Measurements from ENCODE around the gene POLR1D.
A peak's percentile ranks its signal among the peaks of the same experiment; 100 is the strongest.

POLR1D gene

DNA sequence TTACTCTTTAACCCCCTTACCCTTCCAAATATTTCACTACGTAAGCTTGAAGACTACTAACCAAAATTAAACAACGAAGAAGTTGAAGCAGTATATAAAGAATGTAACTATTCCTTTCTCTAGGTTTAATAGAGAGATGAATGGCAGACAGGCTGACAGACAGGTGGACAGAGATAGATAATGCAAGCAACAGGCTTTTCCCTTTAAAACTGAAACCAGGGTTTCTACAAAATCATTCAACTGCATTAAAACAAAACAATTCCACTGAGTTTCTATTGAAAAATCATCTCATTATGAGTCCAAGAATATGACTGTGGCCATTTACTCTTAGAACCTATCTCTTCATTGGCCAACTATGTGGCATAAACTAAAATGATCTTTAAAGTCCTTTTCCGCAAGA, 16.6 kb upstream of the POLR1D start:
- peak overlapping the region; percentile 35; the same call in 1 of the 2 replicates for H3K9ac ChIP-seq
- peak overlapping the region; percentile 99 for H3K4me2 ChIP-seq
- TF ChIP-seq, protein P1, sequence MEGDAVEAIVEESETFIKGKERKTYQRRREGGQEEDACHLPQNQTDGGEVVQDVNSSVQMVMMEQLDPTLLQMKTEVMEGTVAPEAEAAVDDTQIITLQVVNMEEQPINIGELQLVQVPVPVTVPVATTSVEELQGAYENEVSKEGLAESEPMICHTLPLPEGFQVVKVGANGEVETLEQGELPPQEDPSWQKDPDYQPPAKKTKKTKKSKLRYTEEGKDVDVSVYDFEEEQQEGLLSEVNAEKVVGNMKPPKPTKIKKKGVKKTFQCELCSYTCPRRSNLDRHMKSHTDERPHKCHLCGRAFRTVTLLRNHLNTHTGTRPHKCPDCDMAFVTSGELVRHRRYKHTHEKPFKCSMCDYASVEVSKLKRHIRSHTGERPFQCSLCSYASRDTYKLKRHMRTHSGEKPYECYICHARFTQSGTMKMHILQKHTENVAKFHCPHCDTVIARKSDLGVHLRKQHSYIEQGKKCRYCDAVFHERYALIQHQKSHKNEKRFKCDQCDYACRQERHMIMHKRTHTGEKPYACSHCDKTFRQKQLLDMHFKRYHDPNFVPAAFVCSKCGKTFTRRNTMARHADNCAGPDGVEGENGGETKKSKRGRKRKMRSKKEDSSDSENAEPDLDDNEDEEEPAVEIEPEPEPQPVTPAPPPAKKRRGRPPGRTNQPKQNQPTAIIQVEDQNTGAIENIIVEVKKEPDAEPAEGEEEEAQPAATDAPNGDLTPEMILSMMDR (conservative IDR thresholded peaks at IDR 0.05; ENCODE audit: low read depth, low read length), result no peak
- H3K4me3 ChIP-seq (IDR thresholded peaks at IDR 0.05; ENCODE audit: insufficient read depth, low read depth, low read length), result no peak overlapping the region
- peaks cover 82% of the 10 kb centered on the region; the same call in 1 of the 2 replicates for H3K79me2 ChIP-seq (ENCODE audit: insufficient read depth, low read depth)
- no peaks in the 10 kb centered on the region for H4K20me1 ChIP-seq (ENCODE audit: insufficient read depth)
- H3K27ac ChIP-seq, result peak overlapping the region; percentile 90
- peaks cover 89% of the 10 kb centered on the region for H3K4me1 ChIP-seq (ENCODE audit: low read depth, poor library complexity, severe bottlenecking)
- no peaks in the 10 kb centered on the region for H3K27me3 ChIP-seq (ENCODE audit: insufficient read depth, low read depth)
- no peak overlapping the region for H2AFZ ChIP-seq (ENCODE audit: low read depth)
- no peaks in the 10 kb centered on the region for H3K36me3 ChIP-seq (ENCODE audit: insufficient read depth)

DNA sequence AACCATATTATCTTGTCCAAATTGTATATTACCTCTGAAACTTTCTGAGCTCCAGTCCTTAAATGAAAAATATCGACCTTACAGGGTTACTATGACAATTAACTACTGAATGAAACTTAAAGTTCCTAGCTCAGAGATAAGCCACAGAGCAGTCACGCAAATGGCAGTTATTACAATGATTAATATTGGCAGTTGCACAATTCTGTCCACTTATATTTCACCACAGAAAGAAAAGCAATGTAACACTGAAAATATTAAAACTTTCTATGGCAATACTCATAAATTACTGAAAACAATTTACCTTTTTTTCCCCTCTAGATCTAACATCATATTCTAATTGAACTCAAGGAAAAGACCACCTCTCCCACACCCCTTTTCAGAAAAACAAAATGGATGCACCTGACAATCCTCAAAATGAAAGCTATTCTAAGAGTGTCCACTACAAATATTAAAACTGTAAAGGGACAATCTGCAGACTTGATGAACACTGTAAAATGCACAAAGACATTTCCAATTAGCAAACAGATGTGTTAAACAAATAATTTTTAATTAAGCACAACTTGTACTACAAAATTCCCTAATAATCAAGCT, 16.0 kb upstream of the POLR1D start:
- H3K79me2 ChIP-seq (ENCODE audit: insufficient read depth, low read depth), result peaks cover 85% of the 10 kb centered on the region; the same call in 1 of the 2 replicates
- peak overlapping the region; percentile 35; the same call in 1 of the 2 replicates for H3K9ac ChIP-seq
- H3K27ac ChIP-seq, result peak overlapping the region; percentile 90

DNA sequence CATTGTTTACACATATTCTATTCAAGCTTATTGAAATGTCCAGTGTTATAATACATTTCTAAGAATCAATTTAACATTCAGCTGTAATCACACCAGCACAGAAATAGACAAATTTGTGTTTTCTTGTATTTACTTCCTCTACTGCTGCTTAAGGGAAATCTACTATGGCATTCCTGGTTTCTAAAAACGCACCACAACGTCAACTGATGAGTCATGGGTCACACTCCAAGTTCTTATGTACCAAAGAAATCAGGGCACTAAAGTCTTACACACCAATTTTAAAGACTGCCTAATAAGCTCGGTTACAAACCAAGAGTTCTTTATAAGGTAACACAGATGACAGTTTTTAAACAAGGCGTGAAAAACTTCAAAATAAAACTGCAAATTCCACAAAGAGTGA, 14.6 kb upstream of the POLR1D start:
- Histone ChIP-seq H3K4me1 (ENCODE audit: low read depth, poor library complexity, severe bottlenecking) (peaks cover 78% of the 10 kb centered on the region), H3K27me3 (ENCODE audit: insufficient read depth, low read depth) (no peaks in the 10 kb centered on the region), H3K79me2 (ENCODE audit: insufficient read depth, low read depth) (peaks cover 77% of the 10 kb centered on the region; the same call in 1 of the 2 replicates), H3K4me2 (peak overlapping the region; percentile 99), H2AFZ (ENCODE audit: low read depth) (no peak overlapping the region), H3K9ac (peak overlapping the region; percentile 35; the same call in 1 of the 2 replicates), H3K36me3 (ENCODE audit: insufficient read depth) (no peaks in the 10 kb centered on the region), H4K20me1 (ENCODE audit: insufficient read depth) (no peaks in the 10 kb centered on the region), H3K27ac (peak overlapping the region; percentile 90), H3K4me3 (IDR thresholded peaks at IDR 0.05; ENCODE audit: insufficient read depth, low read depth, low read length) (no peak overlapping the region)
- TF ChIP-seq, protein P1 (conservative IDR thresholded peaks at IDR 0.05; ENCODE audit: low read depth, low read length), result no peak

More for the DNA sequence above, 16.0 kb upstream of the POLR1D start:
- Histone ChIP-seq H3K36me3 (ENCODE audit: insufficient read depth) (no peaks in the 10 kb centered on the region), H4K20me1 (ENCODE audit: insufficient read depth) (no peaks in the 10 kb centered on the region), H2AFZ (ENCODE audit: low read depth) (no peak overlapping the region), H3K27me3 (ENCODE audit: insufficient read depth, low read depth) (no peaks in the 10 kb centered on the region), H3K4me3 (IDR thresholded peaks at IDR 0.05; ENCODE audit: insufficient read depth, low read depth, low read length) (no peak overlapping the region), H3K4me2 (peak overlapping the region; percentile 99), H3K4me1 (ENCODE audit: low read depth, poor library complexity, severe bottlenecking) (peaks cover 88% of the 10 kb centered on the region)
- TF ChIP-seq, protein P1 (conservative IDR thresholded peaks at IDR 0.05; ENCODE audit: low read depth, low read length), result no peak

GRCh38 chr13:27613628-27614027, 8.1 kb upstream of the POLR1D start:
- Histone ChIP-seq H3K4me2 (no peak overlapping the region), H4K20me1 (ENCODE audit: insufficient read depth) (no peaks in the 10 kb centered on the region)
- TF ChIP-seq, protein P1 (conservative IDR thresholded peaks at IDR 0.05; ENCODE audit: low read depth, low read length), result no peak

More at GRCh38 chr13:27613628-27614027, 8.1 kb upstream of the POLR1D start:
- no peak overlapping the region for H3K27ac ChIP-seq
- no peaks in the 10 kb centered on the region for H3K27me3 ChIP-seq (ENCODE audit: insufficient read depth, low read depth)
- H3K79me2 ChIP-seq (ENCODE audit: insufficient read depth, low read depth), result peaks cover 71% of the 10 kb centered on the region
- H3K9ac ChIP-seq, result no peak overlapping the region
- no peak overlapping the region for H3K4me3 ChIP-seq (IDR thresholded peaks at IDR 0.05; ENCODE audit: insufficient read depth, low read depth, low read length)
- H3K36me3 ChIP-seq (ENCODE audit: insufficient read depth), result no peaks in the 10 kb centered on the region
- peaks cover 23% of the 10 kb centered on the region for H3K4me1 ChIP-seq (ENCODE audit: low read depth, poor library complexity, severe bottlenecking)
- no peak overlapping the region for H2AFZ ChIP-seq (ENCODE audit: low read depth)
